HepG2 (cell line): ENCODE measurements around the gene GRIK4. TPM values are rescaled to one million over a fixed set of nuclear protein-coding genes. Genes with fewer than 3 reads are reported as not detected.

Experiments used
- ATAC-seq: fragments of 200-7000 bp; cut with Tn5 transposase; 3 replicates; pipeline ENCODE4 v1.9.1; 2020; ENCODE audit warnings: mild to moderate bottlenecking, moderate library complexity
- BruUV-seq: library from RNA; stranded (reverse); fragments of 400-500 nt; replicated peaks from 2 replicates; lab custom pipeline; 2021; lab: Mats Ljungman, UMichigan
- CTCF ChIA-PET: fragments of 300-600 bp; formaldehyde crosslinking; extraction: SDS; loops from one replicate; lab custom pipeline; 2021; ENCODE audit warnings: low total read pairs, inconsistent platforms, low intra/inter-chr PET ratio; lab: Yijun Ruan, JAX
- POLR2A ChIA-PET: fragments of 350-600 bp; sonication (Branson Sonifier 250); formaldehyde crosslinking; loops from one replicate; lab custom pipeline; 2020; ENCODE audit warnings: antibody characterized with exemption, inconsistent platforms; lab: Yijun Ruan, JAX
- DNase-seq: peaks from one replicate; pipeline ENCODE4 v3.0.0-alpha.2; 2015; ENCODE audit warnings: low spot score
- FAIRE-seq: peaks from 3 replicates; lab custom pipeline; 2011; peaks lifted over from hg19 to GRCh38; lab: Jason Lieb, UNC
- H2AFZ ChIP-seq: one replicate; pipeline ENCODE4 v1.6.1; 2011; ENCODE audit warnings: low read length, inconsistent platforms
- H3K27ac ChIP-seq: fragments of 300-600 bp; 3 replicates; pipeline ENCODE4 v1.8.0; 2011; ENCODE audit warnings: mixed run types, mild to moderate bottlenecking, mixed read lengths, low read length, inconsistent platforms; ENCODE audit not compliant: insufficient read depth; ENCODE audit errors: extremely low read length
- H3K27me3 ChIP-seq, 2 experiments: fragments of 200-600 bp in 1 of 2; 2 replicates in 1 of 2; 3 replicates in 1 of 2; pipeline versions ENCODE4 v1.6.0 to v1.8.0; 2011; ENCODE audit warnings: low read length in 2 of 2, mild to moderate bottlenecking in 2 of 2, moderate library complexity in 2 of 2, inconsistent platforms in 1 of 2; ENCODE audit not compliant: insufficient read depth in 2 of 2, control insufficient read depth in 1 of 2
- H3K36me3 ChIP-seq, 2 experiments: fragments of 200-600 bp in 1 of 2; replicated peaks in 1 of 2; 2 replicates in 1 of 2; 3 replicates in 1 of 2; pipeline versions ENCODE4 v1.5.1 to v1.8.0; 2011; ENCODE audit warnings: low read length in 2 of 2, inconsistent platforms in 1 of 2; ENCODE audit not compliant: insufficient read depth in 2 of 2, control insufficient read depth in 1 of 2
- H3K4me1 ChIP-seq: 2 replicates; pipeline ENCODE4 v1.5.1; 2012; ENCODE audit warnings: low read length, inconsistent platforms; ENCODE audit not compliant: insufficient read depth
- H3K4me2 ChIP-seq: 2 replicates; pipeline ENCODE4 v1.6.0; 2011; ENCODE audit warnings: low read depth, low read length, inconsistent platforms
- H3K4me3 ChIP-seq, 3 experiments: fragments of 200-600 bp in 1 of 3; sonication (generic), shearing (Covaris generic) in 1 of 3; replicated peaks in 1 of 3; 2 replicates each; pipeline ENCODE4 v1.5.1; 2011 to 2016; ENCODE audit warnings: low read length in 3 of 3, inconsistent platforms in 2 of 3, low read depth in 2 of 3, mild to moderate bottlenecking in 2 of 3, control low read depth in 1 of 3, mixed read lengths in 1 of 3; ENCODE audit not compliant: insufficient read depth in 1 of 3
- H3K79me2 ChIP-seq: one replicate; pipeline ENCODE4 v1.6.1; 2011; ENCODE audit warnings: low read length, inconsistent platforms; ENCODE audit not compliant: insufficient read depth
- H3K9ac ChIP-seq: 2 replicates; pipeline ENCODE4 v1.6.0; 2011; ENCODE audit warnings: mild to moderate bottlenecking, low read depth, low read length, inconsistent platforms; ENCODE audit not compliant: insufficient read depth
- H3K9me3 ChIP-seq: 2 replicates; pipeline ENCODE4 v1.5.1; 2012; ENCODE audit warnings: mild to moderate bottlenecking, low read length
- H4K20me1 ChIP-seq: 2 replicates; pipeline ENCODE4 v1.6.0; 2011; ENCODE audit warnings: inconsistent platforms, mild to moderate bottlenecking, low read length, moderate library complexity; ENCODE audit not compliant: insufficient read depth
- HDAC2 ChIP-seq: sonication (generic); formaldehyde crosslinking; IDR thresholded peaks from 2 replicates; pipeline ENCODE4 v1.4.0; 2020; ENCODE audit warnings: missing genetic modification reagents
- HMGA1 ChIP-seq: sonication (generic); formaldehyde crosslinking; conservative IDR thresholded peaks from 2 replicates; pipeline ENCODE4 v1.4.0; 2020; ENCODE audit warnings: missing genetic modification reagents
- HNRNPLL ChIP-seq: fragments of 200-400 bp; formaldehyde crosslinking; IDR thresholded peaks from 2 replicates; pipeline ENCODE4 v1.6.1; 2017; ENCODE audit warnings: mild to moderate bottlenecking, low read depth, low read length; ENCODE audit not compliant: poor library complexity, severe bottlenecking
- ISL2 ChIP-seq: sonication (generic); formaldehyde crosslinking; IDR thresholded peaks from 2 replicates; pipeline ENCODE4 v1.5.0; 2020; ENCODE audit warnings: missing genetic modification reagents
- YEATS4 ChIP-seq: sonication (generic); formaldehyde crosslinking; IDR thresholded peaks from 2 replicates; pipeline ENCODE4 v1.4.0; 2020; ENCODE audit warnings: missing genetic modification reagents, borderline replicate concordance
- ZBTB7B ChIP-seq: sonication (generic); formaldehyde crosslinking; IDR thresholded peaks from 2 replicates; pipeline ENCODE4 v1.4.0; 2020; ENCODE audit warnings: missing genetic modification reagents
- ZGPAT ChIP-seq: IDR thresholded peaks from 2 replicates; pipeline ENCODE4 v1.6.1; 2016; ENCODE audit warnings: mild to moderate bottlenecking
- ZNF572 ChIP-seq: sonication (generic); formaldehyde crosslinking; IDR thresholded peaks from 2 replicates; pipeline ENCODE4 v1.5.1; 2020; ENCODE audit warnings: mild to moderate bottlenecking, missing genetic modification reagents
- ZNF768 ChIP-seq: sonication (generic); formaldehyde crosslinking; IDR thresholded peaks from 2 replicates; pipeline ENCODE4 v1.4.0; 2020; ENCODE audit warnings: missing genetic modification reagents
- WGBS: methylation state at CpG from one replicate; pipeline ENCODE4 v1.1.6; 2017; ENCODE audit warnings: low lambda C conversion rate; 5-methylcytosine and 5-hydroxymethylcytosine counted together
- in situ Hi-C: cut with HindIII; loops from 2 replicates; pipeline ENCODE4 v1.10.0; 2017; ENCODE audit warnings: low pct_unique_long_range_greater_than_20kb; ENCODE audit not compliant: extremely low pct_ligation_motif_present
- intact Hi-C: fragments of 100-400 bp; cut with micrococcal nuclease; formaldehyde crosslinking; loops from one replicate; pipeline ENCODE4 v1.10.0; 2022; ENCODE audit not compliant: unreplicated experiment
- polyA plus RNA-seq, 8 experiments: library from polyadenylated mRNA; depleted of rRNA in 3 of 8; stranded (reverse) in 7 of 8; unstranded in 1 of 8; fragments of >200 nt; fragmentation: Illumina TruSeq in 4 of 8; extraction: Trizol in 4 of 8; gene quantifications; 2 replicates each; pipeline versions ENCODE4 v1.2.1 to v1.2.3, GENCODE V29; 2011 to 2016; ENCODE audit warnings: low read depth in 4 of 8, missing spikeins in 1 of 8, mixed read lengths in 1 of 8; ENCODE audit not compliant: insufficient read depth in 1 of 8
- total RNA-seq, 5 experiments: library from RNA; depleted of rRNA; stranded (reverse); fragments of >200 nt; fragmentation: Illumina TruSeq; extraction: Trizol; gene quantifications; 2 replicates each; pipeline ENCODE4 v1.2.3, GENCODE V29; 2016; ENCODE audit warnings: low read depth in 1 of 5
- TF ChIP-seq, protein P1 (sequence below): sonication (generic); formaldehyde crosslinking; IDR thresholded peaks from 2 replicates; pipeline ENCODE4 v1.4.0; 2020; ENCODE audit warnings: missing genetic modification reagents
- TF ChIP-seq, protein P2 (sequence below): sonication (generic); formaldehyde crosslinking; IDR thresholded peaks from 2 replicates; pipeline ENCODE4 v1.4.0; 2020; ENCODE audit warnings: missing genetic modification reagents

The GRIK4 gene
- total and polyA plus RNA-seq, 2 of the 13 experiments (the other 11 are each of a cell fraction or from before 2014, with no cell fraction given) = 0.04 to 0.07 TPM

- WGBS = 26% methylated on average over 3 of the region's 3 CpGs
- TF ChIP-seq YEATS4 (no peak), ZBTB7B (CRISPR knock-in tag) (no peak)
- TF ChIP-seq, all 625 proteins: peak for 0
- Histone ChIP-seq H3K27ac (no peak overlapping the region), H3K79me2 (no peaks in the 10 kb centered on the region), H2AFZ (no peak overlapping the region), H3K36me3 (no peaks in the 10 kb centered on the region), H3K9me3 (no peaks in the 10 kb centered on the region), H3K4me2 (no peak overlapping the region), H3K27me3 (peaks cover 0 to 19% of the 10 kb centered on the region in 2 experiments; a peak in 3 of 5 replicates), H3K4me3 (no peak overlapping the region), H4K20me1 (no peaks in the 10 kb centered on the region), H3K4me1 (no peaks in the 10 kb centered on the region), H3K9ac (no peak overlapping the region)
- DNase-seq = no peak
- ChIA-PET CTCF (no interaction called here), POLR2A (no interaction called here)
- BruUV-seq = no TSS peak
- ATAC-seq = no peak
- in situ Hi-C loops (no loop called here), intact Hi-C loops (no loop called here)
- no peak for FAIRE-seq
Observed at GRCh38 chr11:120978701-120979100, 467.2 kb downstream of the GRIK4 start.

GRCh38 chr11:120985718-120986569 lies 474.4 kb downstream of the GRIK4 start:
- Histone ChIP-seq H3K9me3 (no peaks in the 10 kb centered on the region), H2AFZ (no peak overlapping the region), H3K79me2 (no peaks in the 10 kb centered on the region), H4K20me1 (no peaks in the 10 kb centered on the region; the same call in 1 of the 2 replicates), H3K27ac (no peak overlapping the region), H3K4me3 (peak overlapping the region; percentile 51 to 61 (median 53)), H3K9ac (no peak overlapping the region), H3K4me2 (peak overlapping the region; percentile 73), H3K27me3 (peaks cover 0 to 31% of the 10 kb centered on the region in 2 experiments; a peak in 4 of 5 replicates), H3K4me1 (peaks cover 19% of the 10 kb centered on the region), H3K36me3 (no peaks in the 10 kb centered on the region)
- ChIA-PET CTCF (no interaction called here), POLR2A (no interaction called here)
- no peak for FAIRE-seq
- peak; percentile 99 for ATAC-seq
- DNase-seq = peak; percentile 15
- WGBS = 2% methylated on average over 7 of the region's 72 CpGs
- BruUV-seq = no TSS peak
- intact Hi-C loops (no loop called here), in situ Hi-C loops (no loop called here)
- TF ChIP-seq ISL2 (CRISPR knock-in tag) (no peak), HMGA1 (no peak), ZGPAT (CRISPR knock-in tag) (0 out of 2 replicates have a peak, but pooled peaks have one; percentile 31), ZNF572 (no peak), HDAC2 (CRISPR knock-in tag) (no peak), HNRNPLL (peak; percentile 56), ZNF768 (peak; percentile 38; the same call in 1 of the 2 replicates)
- TF ChIP-seq, protein P1, sequence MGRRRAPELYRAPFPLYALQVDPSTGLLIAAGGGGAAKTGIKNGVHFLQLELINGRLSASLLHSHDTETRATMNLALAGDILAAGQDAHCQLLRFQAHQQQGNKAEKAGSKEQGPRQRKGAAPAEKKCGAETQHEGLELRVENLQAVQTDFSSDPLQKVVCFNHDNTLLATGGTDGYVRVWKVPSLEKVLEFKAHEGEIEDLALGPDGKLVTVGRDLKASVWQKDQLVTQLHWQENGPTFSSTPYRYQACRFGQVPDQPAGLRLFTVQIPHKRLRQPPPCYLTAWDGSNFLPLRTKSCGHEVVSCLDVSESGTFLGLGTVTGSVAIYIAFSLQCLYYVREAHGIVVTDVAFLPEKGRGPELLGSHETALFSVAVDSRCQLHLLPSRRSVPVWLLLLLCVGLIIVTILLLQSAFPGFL (CRISPR knock-in tag) = no peak
- TF ChIP-seq, protein P2, sequence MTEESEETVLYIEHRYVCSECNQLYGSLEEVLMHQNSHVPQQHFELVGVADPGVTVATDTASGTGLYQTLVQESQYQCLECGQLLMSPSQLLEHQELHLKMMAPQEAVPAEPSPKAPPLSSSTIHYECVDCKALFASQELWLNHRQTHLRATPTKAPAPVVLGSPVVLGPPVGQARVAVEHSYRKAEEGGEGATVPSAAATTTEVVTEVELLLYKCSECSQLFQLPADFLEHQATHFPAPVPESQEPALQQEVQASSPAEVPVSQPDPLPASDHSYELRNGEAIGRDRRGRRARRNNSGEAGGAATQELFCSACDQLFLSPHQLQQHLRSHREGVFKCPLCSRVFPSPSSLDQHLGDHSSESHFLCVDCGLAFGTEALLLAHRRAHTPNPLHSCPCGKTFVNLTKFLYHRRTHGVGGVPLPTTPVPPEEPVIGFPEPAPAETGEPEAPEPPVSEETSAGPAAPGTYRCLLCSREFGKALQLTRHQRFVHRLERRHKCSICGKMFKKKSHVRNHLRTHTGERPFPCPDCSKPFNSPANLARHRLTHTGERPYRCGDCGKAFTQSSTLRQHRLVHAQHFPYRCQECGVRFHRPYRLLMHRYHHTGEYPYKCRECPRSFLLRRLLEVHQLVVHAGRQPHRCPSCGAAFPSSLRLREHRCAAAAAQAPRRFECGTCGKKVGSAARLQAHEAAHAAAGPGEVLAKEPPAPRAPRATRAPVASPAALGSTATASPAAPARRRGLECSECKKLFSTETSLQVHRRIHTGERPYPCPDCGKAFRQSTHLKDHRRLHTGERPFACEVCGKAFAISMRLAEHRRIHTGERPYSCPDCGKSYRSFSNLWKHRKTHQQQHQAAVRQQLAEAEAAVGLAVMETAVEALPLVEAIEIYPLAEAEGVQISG (CRISPR knock-in tag) = no peak
